H1 (cell line): ENCODE measurements around the gene RAB8B. TPM values are rescaled to one million over a fixed set of nuclear protein-coding genes. Genes with fewer than 3 reads are reported as not detected.
"Not testable (repeated sequence)": the region's sequence is repeated elsewhere in the genome, so short reads cannot be mapped to it uniquely, and the experiment has no call there.

Source experiments
- CTCF ChIA-PET: fragments of 300-600 bp; sonication (Branson Sonifier 250); formaldehyde crosslinking; loops from one replicate; lab custom pipeline; 2021; ENCODE audit not compliant: partially characterized antibody; lab: Charles Lee
- POLR2A ChIA-PET: fragments of 300-600 bp; sonication (Branson Sonifier 250); formaldehyde crosslinking; loops from one replicate; lab custom pipeline; 2021; ENCODE audit warnings: inconsistent platforms; ENCODE audit not compliant: partially characterized antibody; lab: Charles Lee
- DNase-seq, 2 experiments: peaks; one replicate each; pipeline versions ENCODE4 v3.0.0 to v3.0.0-alpha.2; 2010 to 2022; ENCODE audit warnings: low spot score in 2 of 2, low read depth in 1 of 2, mixed read lengths in 1 of 2
- FAIRE-seq: peaks from 2 replicates; lab custom pipeline; 2011; peaks lifted over from hg19 to GRCh38; lab: Jason Lieb, UNC
- H2AFZ ChIP-seq: 2 replicates; pipeline ENCODE4 v1.8.1; 2012; ENCODE audit warnings: low read length, inconsistent platforms
- H2AK5ac ChIP-seq: 2 replicates; pipeline ENCODE4 v1.6.1; 2013; ENCODE audit warnings: low read depth, low read length
- H2BK120ac ChIP-seq: replicated peaks from 2 replicates; pipeline ENCODE3; 2013; ENCODE audit warnings: low read depth, low read length, inconsistent platforms
- H2BK12ac ChIP-seq: 2 replicates; pipeline ENCODE4 v1.6.1; 2013; ENCODE audit warnings: low read depth, low read length
- H2BK15ac ChIP-seq: 2 replicates; pipeline ENCODE4 v1.6.1; 2013; ENCODE audit warnings: low read length
- H2BK20ac ChIP-seq: 2 replicates; pipeline ENCODE4 v1.6.1; 2013; ENCODE audit warnings: low read length
- H2BK5ac ChIP-seq: 2 replicates; pipeline ENCODE4 v1.6.1; 2013; ENCODE audit warnings: low read depth, low read length
- H3K14ac ChIP-seq: 2 replicates; pipeline ENCODE4 v1.6.1; 2013; ENCODE audit warnings: inconsistent platforms; ENCODE audit not compliant: insufficient read length
- H3K18ac ChIP-seq: 2 replicates; pipeline ENCODE4 v1.6.1; 2013; ENCODE audit warnings: low read length; ENCODE audit errors: extremely low read depth
- H3K23ac ChIP-seq: 2 replicates; pipeline ENCODE4 v1.6.1; 2013; ENCODE audit warnings: inconsistent platforms; ENCODE audit not compliant: insufficient read length
- H3K23me2 ChIP-seq: 2 replicates; pipeline ENCODE4 v1.6.1; 2013; ENCODE audit warnings: low read depth, low read length
- H3K27ac ChIP-seq: 2 replicates; pipeline ENCODE4 v1.6.1; 2011; ENCODE audit warnings: low read depth, low read length, inconsistent platforms
- H3K27me3 ChIP-seq, 4 experiments: replicated peaks in 1 of 4; 1 replicate in 1 of 4; 2 replicates in 3 of 4; pipeline versions ENCODE4 v1.6.1 to v1.8.1; 2011 to 2013; ENCODE audit warnings: low read length in 3 of 4, mild to moderate bottlenecking in 3 of 4, inconsistent platforms in 2 of 4, mixed read lengths in 2 of 4, moderate library complexity in 1 of 4; ENCODE audit not compliant: control insufficient read depth in 3 of 4, insufficient read depth in 3 of 4; ENCODE audit errors: extremely low read depth in 1 of 4
- H3K36me3 ChIP-seq, 4 experiments: 2 replicates each; pipeline versions ENCODE4 v1.6.1 to v1.8.1; 2011 to 2013; ENCODE audit warnings: mild to moderate bottlenecking in 4 of 4, low read length in 3 of 4, moderate library complexity in 2 of 4, control low read depth in 1 of 4, inconsistent platforms in 1 of 4; ENCODE audit not compliant: insufficient read depth in 4 of 4, control insufficient read depth in 2 of 4
- H3K4ac ChIP-seq: replicated peaks from 2 replicates; pipeline ENCODE3; 2013; ENCODE audit warnings: low read length, low read depth, mixed read lengths, inconsistent platforms; ENCODE audit not compliant: insufficient read length
- H3K4me1 ChIP-seq, 4 experiments: replicated peaks in 1 of 4; 1 replicate in 1 of 4; 2 replicates in 3 of 4; pipeline versions ENCODE4 v1.6.1 to v1.8.1; 2011 to 2013; ENCODE audit warnings: low read length in 3 of 4, inconsistent platforms in 2 of 4, mixed read lengths in 1 of 4; ENCODE audit not compliant: insufficient read depth in 4 of 4, control insufficient read depth in 3 of 4
- H3K4me2 ChIP-seq, 2 experiments: 2 replicates each; pipeline versions ENCODE4 v1.6.1 to v1.8.1; 2011 to 2013; ENCODE audit warnings: low read depth in 2 of 2, low read length in 2 of 2, control low read depth in 1 of 2, inconsistent platforms in 1 of 2, mild to moderate bottlenecking in 1 of 2; ENCODE audit not compliant: insufficient read depth in 1 of 2
- H3K4me3 ChIP-seq, 4 experiments: fragments of 200-600, 300-600 bp in 1 of 4; sonication (generic), shearing (Covaris generic), sonication (Bioruptor Twin) in 1 of 4; 2 replicates each; pipeline versions ENCODE4 v1.5.1 to v1.8.1; 2011 to 2016; ENCODE audit warnings: low read length in 4 of 4, low read depth in 3 of 4, control low read depth in 2 of 4, inconsistent platforms in 2 of 4, mild to moderate bottlenecking in 2 of 4, mixed read lengths in 1 of 4, moderate library complexity in 1 of 4; ENCODE audit not compliant: insufficient read depth in 2 of 4; ENCODE audit errors: extremely low read depth in 1 of 4
- H3K56ac ChIP-seq: replicated peaks from 2 replicates; pipeline ENCODE3; 2013; ENCODE audit warnings: low read depth, mild to moderate bottlenecking, mixed read lengths, low read length, inconsistent platforms; ENCODE audit not compliant: insufficient read length
- H3K79me1 ChIP-seq: 2 replicates; pipeline ENCODE4 v1.6.1; 2013; ENCODE audit warnings: low read depth, low read length, control low read depth
- H3K79me2 ChIP-seq, 2 experiments: 2 replicates each; pipeline versions ENCODE4 v1.6.1 to v1.8.1; 2012 to 2013; ENCODE audit warnings: low read length in 2 of 2, mild to moderate bottlenecking in 2 of 2, inconsistent platforms in 1 of 2; ENCODE audit not compliant: insufficient read depth in 2 of 2, control insufficient read depth in 1 of 2
- H3K9ac ChIP-seq, 4 experiments: replicated peaks in 1 of 4; 1 replicate in 1 of 4; 2 replicates in 3 of 4; pipeline versions ENCODE4 v1.6.1 to v1.8.1; 2011 to 2013; ENCODE audit warnings: low read depth in 3 of 4, low read length in 3 of 4, control low read depth in 2 of 4, mild to moderate bottlenecking in 2 of 4, moderate library complexity in 2 of 4, inconsistent platforms in 1 of 4; ENCODE audit errors: extremely low read depth in 1 of 4
- H3K9me3 ChIP-seq, 2 experiments: 2 replicates each; pipeline versions ENCODE4 v1.6.1 to v1.8.1; 2012 to 2013; ENCODE audit warnings: mild to moderate bottlenecking in 2 of 2, moderate library complexity in 2 of 2, control low read depth in 1 of 2, inconsistent platforms in 1 of 2, low read depth in 1 of 2, low read length in 1 of 2, mixed read lengths in 1 of 2; ENCODE audit not compliant: insufficient read depth in 2 of 2
- H4K20me1 ChIP-seq, 2 experiments: replicated peaks in 1 of 2; 2 replicates each; pipeline versions ENCODE3 to v1.8.1; 2011 to 2013; ENCODE audit warnings: inconsistent platforms in 2 of 2, low read length in 2 of 2, mild to moderate bottlenecking in 1 of 2; ENCODE audit not compliant: insufficient read depth in 2 of 2, control insufficient read depth in 1 of 2
- H4K5ac ChIP-seq: 2 replicates; pipeline ENCODE4 v1.6.1; 2013; ENCODE audit warnings: low read length, low read depth, mixed read lengths, inconsistent platforms; ENCODE audit not compliant: insufficient read length
- H4K8ac ChIP-seq: 2 replicates; pipeline ENCODE4 v1.8.0; 2013; ENCODE audit warnings: mild to moderate bottlenecking, moderate library complexity, low read length, inconsistent platforms; ENCODE audit not compliant: insufficient read depth; ENCODE audit errors: extremely low read depth
- H4K91ac ChIP-seq: replicated peaks from 2 replicates; pipeline ENCODE3; 2013; ENCODE audit warnings: low read length, mixed read lengths, inconsistent platforms; ENCODE audit not compliant: insufficient read length
- WGBS, 2 experiments: shearing (Covaris generic) in 1 of 2; methylation state at CpG; one replicate each; pipeline versions ENCODE4 v1.1.6 to v1.1.7; 2013 to 2015; ENCODE audit warnings: low lambda C conversion rate in 2 of 2, mixed read lengths in 2 of 2, inconsistent platforms in 1 of 2, low coverage in 1 of 2, missing lambda C conversion rate in 1 of 2; ENCODE audit not compliant: insufficient replicate concordance in 2 of 2, insufficient coverage in 1 of 2, insufficient read length in 1 of 2; ENCODE audit errors: extremely low coverage in 1 of 2, missing lambda C conversion rate in 1 of 2; 5-methylcytosine and 5-hydroxymethylcytosine counted together
- polyA plus RNA-seq, 7 experiments: library from polyadenylated mRNA; depleted of rRNA in 3 of 7; stranded (reverse) in 5 of 7; unstranded in 2 of 7; fragments of >200 nt in 5 of 7; fragments of 200-250 nt in 2 of 7; gene quantifications; 1 replicate in 5 of 7; 2 replicates in 1 of 7; 4 replicates in 1 of 7; pipeline versions ENCODE4 v1.2.1 to v1.2.3, GENCODE V29; 2011 to 2013; ENCODE audit warnings: missing spikeins in 2 of 7, mixed read lengths in 2 of 7
- total RNA-seq: library from RNA; stranded (reverse); fragmentation: NEBNext Ultra II Directional; extraction: Animal tissue kit (Norgen Biotek cat#: 25700); gene quantifications from 2 replicates; pipeline ENCODE4 v1.2.1, GENCODE V29; 2021

RAB8B gene
- total and polyA plus RNA-seq, 2 of the 8 experiments (the other 6 are each of a cell fraction or from before 2014, with no cell fraction given) = 9.5 to 47.8 TPM

DNA sequence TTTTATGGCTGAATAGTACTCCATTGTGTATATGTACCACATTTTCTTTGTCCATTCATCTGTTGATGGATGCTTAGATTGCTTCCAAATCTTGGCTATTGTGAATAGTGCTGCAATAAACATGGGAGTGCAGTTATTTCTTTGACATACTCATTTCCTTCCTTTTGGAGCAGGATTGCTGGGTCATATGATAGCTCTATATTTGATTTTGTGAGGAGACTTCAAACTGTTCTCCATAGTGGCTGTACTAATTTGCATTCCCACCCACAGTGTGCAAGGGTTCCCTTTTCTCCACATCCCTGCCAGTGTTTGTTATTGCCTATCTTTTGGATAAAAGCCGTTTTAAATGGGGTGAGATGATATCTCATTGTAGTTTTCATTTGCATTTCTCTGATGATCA lies 47.7 kb downstream of the RAB8B start:
- H4K8ac ChIP-seq, H3K14ac ChIP-seq, H4K91ac ChIP-seq, H3K79me1 ChIP-seq, H3K9me3 ChIP-seq, H2BK120ac ChIP-seq, H3K4me1 ChIP-seq, H3K27ac ChIP-seq, H2AFZ ChIP-seq, FAIRE-seq, H3K23ac ChIP-seq, H2BK12ac ChIP-seq, H3K4ac ChIP-seq, H4K5ac ChIP-seq, H2BK15ac ChIP-seq, H3K23me2 ChIP-seq, H3K27me3 ChIP-seq, H3K18ac ChIP-seq, DNase-seq, H3K4me3 ChIP-seq, H2BK5ac ChIP-seq, H4K20me1 ChIP-seq, H3K36me3 ChIP-seq, H2AK5ac ChIP-seq, H3K4me2 ChIP-seq, H3K56ac ChIP-seq, H2BK20ac ChIP-seq, H3K9ac ChIP-seq, POLR2A ChIA-PET: not testable (repeated sequence)
- 92% methylated on average over 1 of the region's 1 CpG; no CpG with 5 or more reads in 1 of the 2 experiments for WGBS, 2 experiments
- CTCF ChIA-PET = interaction anchor here (0.8 to 1.1 kb wide), 2 partner anchors 26 to 39 kb away, joined by 3 read pairs; no protein-coding TSS in a partner anchor
- peaks cover 0 to 19% of the 10 kb centered on the region in 2 experiments; a peak in 2 of 4 replicates for H3K79me2 ChIP-seq
